GM12878 (cell line): ENCODE data around the gene TMEM212. TPM values are rescaled to one million over a fixed set of nuclear protein-coding genes. Genes with fewer than 3 reads are reported as not detected.

ENCODE experiments used
- ATAC-seq: fragments of 200-7000 bp; cut with Tn5 transposase; 3 replicates; pipeline ENCODE4 v1.9.1; 2020; ENCODE audit warnings: mild to moderate bottlenecking, moderate library complexity
- BruUV-seq: library from RNA; stranded (reverse); fragments of 400-500 nt; replicated peaks from 2 replicates; lab custom pipeline; 2021; lab: Mats Ljungman, UMichigan
- CTCF ChIA-PET: fragments of 300-600 bp; sonication (Branson Sonifier 250); formaldehyde crosslinking; extraction: SDS; loops from one replicate; lab custom pipeline; 2021; ENCODE audit warnings: inconsistent platforms; lab: Yijun Ruan, JAX
- POLR2A ChIA-PET: fragments of 350-600 bp; formaldehyde crosslinking; extraction: SDS; loops from one replicate; lab custom pipeline; 2021; ENCODE audit warnings: inconsistent platforms; lab: Charles Lee
- RAD21 ChIA-PET: fragments of 300-600 bp; sonication (Branson Sonifier 250); formaldehyde crosslinking; loops from one replicate; lab custom pipeline; 2023; ENCODE audit warnings: antibody characterized with exemption; ENCODE audit not compliant: unreplicated experiment; lab: Charles Lee
- SMC1A ChIA-PET: fragments of 300-600 bp; sonication (Branson Sonifier 250); formaldehyde crosslinking; loops from one replicate; lab custom pipeline; 2023; ENCODE audit not compliant: unreplicated experiment, uncharacterized antibody; lab: Charles Lee
- DNase-seq: peaks from one replicate; pipeline ENCODE4 v3.0.0-alpha.2; 2011; ENCODE audit warnings: low read depth, low spot score
- FAIRE-seq: peaks from 3 replicates; lab custom pipeline; 2011; peaks lifted over from hg19 to GRCh38; lab: Jason Lieb, UNC
- H2AFZ ChIP-seq: 2 replicates; pipeline ENCODE4 v1.6.0; 2011; ENCODE audit warnings: low read depth, low read length, control low read depth; ENCODE audit not compliant: control insufficient read depth
- H3K27ac ChIP-seq: 2 replicates; pipeline ENCODE4 v1.5.1; 2011; ENCODE audit warnings: control low read depth; ENCODE audit not compliant: control insufficient read depth, insufficient read depth
- H3K27me3 ChIP-seq, 2 experiments: replicated peaks in 1 of 2; 2 replicates each; pipeline versions ENCODE4 v1.6.0 to v1.6.1; 2011; ENCODE audit warnings: low read length in 1 of 2; ENCODE audit not compliant: control insufficient read depth in 2 of 2, insufficient read depth in 2 of 2
- H3K36me3 ChIP-seq, 2 experiments: 2 replicates each; pipeline ENCODE4 v1.5.1; 2011; ENCODE audit warnings: low read length in 1 of 2; ENCODE audit not compliant: control insufficient read depth in 2 of 2, insufficient read depth in 2 of 2
- H3K4me1 ChIP-seq: 2 replicates; pipeline ENCODE4 v1.6.1; 2011; ENCODE audit warnings: mild to moderate bottlenecking, low read length, moderate library complexity, mixed read lengths; ENCODE audit not compliant: control insufficient read depth, insufficient read depth
- H3K4me2 ChIP-seq: 2 replicates; pipeline ENCODE4 v1.6.0; 2011; ENCODE audit warnings: control low read depth; ENCODE audit not compliant: control insufficient read depth, insufficient read depth
- H3K4me3 ChIP-seq: fragments of 200-600 bp; sonication (generic); 2 replicates; pipeline ENCODE4 v1.5.1; 2016
- H3K79me2 ChIP-seq: 2 replicates; pipeline ENCODE4 v1.6.0; 2011; ENCODE audit warnings: low read length; ENCODE audit not compliant: control insufficient read depth, insufficient read depth
- H3K9ac ChIP-seq: 2 replicates; pipeline ENCODE4 v1.8.0; 2011; ENCODE audit warnings: low read length, control low read depth, mixed read lengths; ENCODE audit not compliant: control insufficient read depth, insufficient read depth
- H3K9me3 ChIP-seq: replicated peaks from 3 replicates; pipeline ENCODE4 v1.5.1; 2011; ENCODE audit warnings: mild to moderate bottlenecking, low read length; ENCODE audit not compliant: control insufficient read depth, insufficient read depth
- H4K20me1 ChIP-seq: 2 replicates; pipeline ENCODE4 v1.6.0; 2011; ENCODE audit not compliant: control insufficient read depth, insufficient read depth
- CBX3 ChIP-seq: fragments of 200-600 bp; sonication (generic); IDR thresholded peaks from 2 replicates; pipeline ENCODE4 v1.6.1; 2016; ENCODE audit warnings: low read depth, borderline replicate concordance
- SPI1 ChIP-seq: IDR thresholded peaks from 2 replicates; pipeline ENCODE4 v1.6.1; 2011; ENCODE audit warnings: low read depth, mild to moderate bottlenecking, low read length, moderate library complexity, borderline replicate concordance; ENCODE audit not compliant: insufficient read depth
- WGBS: methylation state at CpG from one replicate; pipeline ENCODE4 v1.1.6; 2016; ENCODE audit warnings: low lambda C conversion rate; ENCODE audit not compliant: insufficient replicate concordance, insufficient coverage; ENCODE audit errors: missing lambda C conversion rate; 5-methylcytosine and 5-hydroxymethylcytosine counted together
- in situ Hi-C: fragments of 300-500 bp; cut with MboI; formaldehyde crosslinking; loops from 9 replicates; pipeline ENCODE4 v1.14.3; 2018; ENCODE audit warnings: mixed read lengths
- intact Hi-C: fragments of 100-400 bp; cut with micrococcal nuclease; formaldehyde crosslinking; loops from one replicate; pipeline ENCODE4 v1.14.2; 2022; ENCODE audit not compliant: unreplicated experiment
- polyA plus RNA-seq, 11 experiments: library from polyadenylated mRNA; depleted of rRNA in 4 of 11; unstranded in 6 of 11; stranded (reverse) in 5 of 11; fragments of >200 nt; fragmentation: Nextera tagmentation in 4 of 11; fragmentation: Illumina TruSeq in 1 of 11; extraction: Ambion mirVana in 4 of 11; extraction: Trizol in 1 of 11; gene quantifications; 1 replicate in 1 of 11; 2 replicates in 10 of 11; pipeline versions ENCODE4 v1.2.1 to v1.2.3, GENCODE V29; 2011 to 2016; ENCODE audit warnings: inconsistent platforms in 2 of 11, missing spikeins in 2 of 11, low read depth in 1 of 11
- total RNA-seq, 4 experiments: library from RNA; depleted of rRNA in 3 of 4; stranded (reverse); fragments of >200 nt in 3 of 4; fragmentation: Illumina TruSeq in 1 of 4; extraction: Trizol in 1 of 4; gene quantifications; 2 replicates each; pipeline versions ENCODE4 v1.2.1 to v1.2.3, GENCODE V29; 2013 to 2021

Gene TMEM212
- total and polyA plus RNA-seq, 10 of the 15 experiments (the other 5 are each of a cell fraction or from before 2014, with no cell fraction given) = not detected

DNA sequence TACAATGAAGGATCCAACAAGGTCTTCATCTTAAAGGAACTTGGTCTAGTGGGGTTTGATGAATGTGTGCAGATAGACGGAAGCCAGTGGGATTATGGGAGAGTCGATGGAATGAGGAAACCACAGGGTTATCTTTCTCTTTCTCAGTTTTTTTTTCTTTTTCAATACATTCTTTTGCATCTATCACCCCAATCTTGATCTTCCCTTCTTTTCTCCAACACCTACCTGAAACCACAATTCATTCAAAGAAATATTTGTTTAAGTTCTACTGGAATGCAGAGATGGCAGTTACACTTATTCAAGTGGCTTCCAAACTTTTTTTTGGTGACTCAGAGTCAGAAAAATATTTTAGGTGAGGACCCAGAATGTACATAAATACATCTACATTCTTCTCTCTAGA is 1.7 kb downstream of the TMEM212 start:
- Histone ChIP-seq H2AFZ (no peak overlapping the region), H3K27me3 (no peaks in the 10 kb centered on the region), H4K20me1 (no peaks in the 10 kb centered on the region), H3K79me2 (no peaks in the 10 kb centered on the region), H3K4me3 (no peak overlapping the region), H3K9me3 (no peaks in the 10 kb centered on the region), H3K36me3 (no peaks in the 10 kb centered on the region), H3K9ac (no peak overlapping the region), H3K4me1 (peaks cover 13% of the 10 kb centered on the region), H3K4me2 (no peak overlapping the region), H3K27ac (no peak overlapping the region)
- ChIA-PET POLR2A (no interaction called here), CTCF (interaction anchor here (2.0 kb wide), 1 partner anchor 72 kb away, joined by 5 read pairs; no protein-coding TSS in a partner anchor), SMC1A (no interaction called here), RAD21 (no interaction called here)
- 78% methylated on average over 2 of the region's 2 CpGs for WGBS
- no TSS peak for BruUV-seq
- in situ Hi-C loops (no loop called here), intact Hi-C loops (loop anchor here (5.0 to 10.0 kb wide), 3 partner anchors 190 to 497 kb away; partner anchors contain the start of gene FNDC3B)
- ATAC-seq = no peak
- FAIRE-seq = no peak
- no peak for DNase-seq
- TF ChIP-seq SPI1 = no peak

DNA sequence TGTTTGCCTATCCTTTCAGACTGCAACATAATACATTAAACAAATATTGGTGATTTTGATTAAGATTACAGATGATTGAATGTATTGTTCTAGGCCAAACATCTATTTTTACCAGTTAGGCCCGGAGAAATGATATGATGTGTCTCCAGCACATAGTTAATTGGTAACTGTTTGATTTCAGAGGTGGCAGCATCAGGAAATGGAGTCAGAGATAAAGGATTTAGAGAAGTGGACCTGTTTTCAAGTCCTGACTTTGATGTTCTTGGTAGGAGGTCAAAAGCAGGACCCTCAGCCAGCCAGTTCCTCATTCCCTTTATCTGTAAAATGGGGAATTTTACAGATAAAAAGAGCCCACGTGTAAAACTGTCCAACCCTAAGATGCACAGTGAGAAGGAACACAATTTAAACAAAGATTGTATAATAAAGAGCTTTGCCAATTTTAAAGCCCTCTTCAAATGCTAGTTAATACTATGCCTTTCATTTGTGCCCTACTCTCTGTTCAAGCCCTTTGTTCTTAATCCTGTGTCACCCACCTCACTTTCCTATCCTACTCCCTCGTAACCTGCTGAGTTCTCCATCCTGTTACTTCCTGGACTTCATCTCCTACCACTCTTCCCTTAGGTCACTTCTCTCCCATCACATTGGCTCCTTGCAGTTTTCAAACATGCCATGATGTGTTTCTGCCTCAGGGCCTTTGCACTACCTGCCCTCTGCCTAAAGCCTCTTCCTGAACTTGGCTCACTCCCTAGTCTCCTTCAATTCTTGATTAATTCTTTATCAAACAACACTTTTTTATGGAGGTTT is 2.5 kb downstream of the TMEM212 start:
- in situ Hi-C loops (no loop called here), intact Hi-C loops (loop anchor here (5.0 to 10.0 kb wide), 3 partner anchors 189 to 497 kb away; partner anchors contain the start of gene FNDC3B)
- 40% methylated on average over 3 of the region's 3 CpGs for WGBS
- no peak overlapping the region for H3K4me2 ChIP-seq
- ChIA-PET SMC1A (no interaction called here), CTCF (interaction anchor here (0.6 kb wide), 1 partner anchor 1008 kb away, joined by 3 read pairs; no protein-coding TSS in a partner anchor), RAD21 (no interaction called here), POLR2A (no interaction called here)
- H4K20me1 ChIP-seq = no peaks in the 10 kb centered on the region
- no peak for FAIRE-seq
- no peak for TF ChIP-seq CBX3
- H3K79me2 ChIP-seq = no peaks in the 10 kb centered on the region
- peak; percentile 16; the same call in 1 of the 3 replicates for ATAC-seq
- H2AFZ ChIP-seq = no peak overlapping the region
- no peak overlapping the region for H3K4me3 ChIP-seq
- no peaks in the 10 kb centered on the region for H3K27me3 ChIP-seq
- peaks cover 13% of the 10 kb centered on the region for H3K4me1 ChIP-seq
- no peak overlapping the region for H3K9ac ChIP-seq
- no peak for DNase-seq
- no TSS peak for BruUV-seq
- no peak overlapping the region for H3K27ac ChIP-seq
- no peaks in the 10 kb centered on the region for H3K9me3 ChIP-seq
- H3K36me3 ChIP-seq = no peaks in the 10 kb centered on the region
